GM23338 (cell line): Measurements from ENCODE around the gene POLDIP2. TPM values are rescaled to one million over a fixed set of nuclear protein-coding genes. Genes with fewer than 3 reads are reported as not detected.
A peak's percentile ranks its signal among the peaks of the same experiment; 100 is the strongest.

Experiments
- ATAC-seq: fragments of 200-7000 bp; cut with Tn5 transposase; 3 replicates; pipeline ENCODE4 v1.9.1; 2020
- DNase-seq: peaks from one replicate; pipeline ENCODE4 v3.0.0-alpha.2; 2015; ENCODE audit warnings: low spot score
- H2AFZ ChIP-seq: fragments of 200-600 bp; sonication (generic); 2 replicates; pipeline ENCODE4 v1.8.0; 2016; ENCODE audit warnings: antibody characterized with exemption, mild to moderate bottlenecking, moderate library complexity
- H3F3A ChIP-seq: fragments of 200-600 bp; sonication (generic); replicated peaks from 2 replicates; pipeline ENCODE4 v1.8.0; 2017; ENCODE audit warnings: antibody characterized with exemption, mixed run types, low read depth
- H3K27ac ChIP-seq: fragments of 200-600 bp; sonication (generic); 2 replicates; pipeline ENCODE4 v1.6.1; 2016; ENCODE audit warnings: low read depth
- H3K27me3 ChIP-seq: fragments of 200-600 bp; sonication (generic); 2 replicates; pipeline ENCODE4 v1.8.0; 2016; ENCODE audit warnings: mild to moderate bottlenecking, mixed run types, moderate library complexity; ENCODE audit not compliant: insufficient read depth
- H3K36me3 ChIP-seq: fragments of 200-600 bp; sonication (generic); 2 replicates; pipeline ENCODE4 v1.8.0; 2016; ENCODE audit warnings: mild to moderate bottlenecking; ENCODE audit not compliant: insufficient read depth
- H3K4me1 ChIP-seq: fragments of 200-600 bp; sonication (generic); 2 replicates; pipeline ENCODE4 v1.8.0; 2016; ENCODE audit warnings: mild to moderate bottlenecking, moderate library complexity; ENCODE audit not compliant: insufficient read depth
- H3K4me2 ChIP-seq: fragments of 200-600 bp; sonication (generic); 2 replicates; pipeline ENCODE4 v1.7.1; 2017; ENCODE audit warnings: mixed run types
- H3K4me3 ChIP-seq: fragments of 200-600 bp; sonication (generic); 2 replicates; pipeline ENCODE4 v1.6.1; 2016; ENCODE audit warnings: mixed run types
- H3K79me2 ChIP-seq: fragments of 200-600 bp; sonication (generic); replicated peaks from 2 replicates; pipeline ENCODE4 v1.8.0; 2017; ENCODE audit warnings: mild to moderate bottlenecking; ENCODE audit not compliant: insufficient read depth
- H3K9me2 ChIP-seq: fragments of 200-600 bp; sonication (generic); 2 replicates; pipeline ENCODE4 v1.8.0; 2017; ENCODE audit not compliant: insufficient read depth
- H4K20me1 ChIP-seq: fragments of 200-600 bp; sonication (generic); replicated peaks from 2 replicates; pipeline ENCODE4 v1.8.0; 2017; ENCODE audit warnings: mild to moderate bottlenecking; ENCODE audit not compliant: insufficient read depth
- H3K27ac Mint-ChIP-seq: 2 replicates; pipeline ENCODE4 v1.8.0; 2020; ENCODE audit warnings: inconsistent platforms, mild to moderate bottlenecking, moderate library complexity, mixed read lengths
- H3K27me3 Mint-ChIP-seq: 3 replicates; pipeline ENCODE4 v1.8.0; 2022; ENCODE audit warnings: low read depth, mild to moderate bottlenecking, moderate library complexity, mixed read lengths, inconsistent platforms; ENCODE audit not compliant: insufficient read depth, poor library complexity
- H3K36me3 Mint-ChIP-seq: 3 replicates; pipeline ENCODE4 v1.8.0; 2021; ENCODE audit warnings: low read depth, mild to moderate bottlenecking, inconsistent platforms, moderate library complexity, mixed read lengths
- H3K4me1 Mint-ChIP-seq: 3 replicates; pipeline ENCODE4 v1.8.0; 2020; ENCODE audit warnings: mild to moderate bottlenecking, inconsistent platforms, mixed read lengths
- H3K4me3 Mint-ChIP-seq: 3 replicates; pipeline ENCODE4 v1.8.0; 2021; ENCODE audit warnings: moderate library complexity, mild to moderate bottlenecking, inconsistent platforms, mixed read lengths
- H3K9me3 Mint-ChIP-seq: 3 replicates; pipeline ENCODE4 v1.8.0; 2020; ENCODE audit warnings: moderate library complexity, mild to moderate bottlenecking, inconsistent platforms, mixed read lengths
- CREB1 ChIP-seq: fragments of 250-450 bp; sonication (Bioruptor Pico); IDR thresholded peaks from 2 replicates; pipeline ENCODE4 v1.5.0; 2020; ENCODE audit warnings: low read depth, mild to moderate bottlenecking, moderate library complexity
- NANOG ChIP-seq: IDR thresholded peaks from 2 replicates; pipeline ENCODE4 v1.6.1; 2016; ENCODE audit warnings: antibody characterized with exemption, borderline replicate concordance
- STAT1 ChIP-seq: IDR thresholded peaks from one replicate; pipeline ENCODE4 v1.6.1; 2016; ENCODE audit warnings: antibody characterized with exemption; ENCODE audit not compliant: unreplicated experiment
- polyA plus RNA-seq: library from polyadenylated mRNA; unstranded; fragments of >200 nt; fragmentation: Nextera tagmentation; extraction: Ambion mirVana; gene quantifications from 2 replicates; pipeline ENCODE4 v1.2.1, GENCODE V29; 2016
- total RNA-seq: library from RNA; depleted of rRNA; stranded (reverse); fragments of >200 nt; shearing (Covaris generic); gene quantifications from 2 replicates; pipeline ENCODE4 v1.2.3, GENCODE V29; 2014
- TF ChIP-seq, protein P1 (sequence below), 2 experiments: fragments of 200-600 bp in 1 of 2; sonication (generic) in 1 of 2; conservative IDR thresholded peaks; 2 replicates each; pipeline versions ENCODE4 v1.5.1 to v1.6.1; 2016 to 2017; ENCODE audit warnings: antibody characterized with exemption in 2 of 2, low read depth in 2 of 2, mild to moderate bottlenecking in 2 of 2, moderate library complexity in 1 of 2
- TF ChIP-seq, protein P2 (sequence below): IDR thresholded peaks from one replicate; pipeline ENCODE4 v1.6.1; 2018; ENCODE audit warnings: antibody characterized with exemption; ENCODE audit not compliant: unreplicated experiment

The POLDIP2 gene
- total and polyA plus RNA-seq, 2 experiments from 2014 or later: 45.7 to 77.1 TPM

DNA sequence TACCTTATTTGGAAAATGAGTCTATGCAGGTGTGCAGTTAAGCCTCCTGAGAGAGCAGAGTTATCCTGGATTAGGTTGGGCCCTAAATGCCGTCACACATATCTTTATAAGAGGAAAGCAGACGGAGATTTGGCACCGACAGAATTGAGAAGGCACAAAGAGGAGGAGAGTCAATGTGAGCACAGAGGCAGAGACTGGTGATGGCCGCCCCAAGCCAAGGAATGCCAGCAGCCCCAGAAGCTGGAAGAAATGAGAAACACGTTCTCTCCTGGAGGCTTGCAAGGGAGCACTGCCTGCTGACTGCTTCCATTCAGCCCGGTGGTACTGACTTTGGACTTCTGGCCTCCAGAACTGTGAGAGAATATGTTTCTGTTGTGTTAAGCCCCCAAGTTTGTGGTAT, 45.5 kb upstream of the POLDIP2 start:
- Histone ChIP-seq H2AFZ (no peak overlapping the region), H3K36me3 (no peaks in the 10 kb centered on the region), H3K4me3 (peak overlapping the region; percentile 23), H3K27me3 (peaks cover 16% of the 10 kb centered on the region), H4K20me1 (no peaks in the 10 kb centered on the region), H3K9me2 (no peaks in the 10 kb centered on the region), H3K4me2 (peak overlapping the region; percentile 92), H3F3A (0 out of 2 replicates have a peak, but pooled peaks cover 9% of the 10 kb centered on the region), H3K27ac (no peak overlapping the region), H3K4me1 (peaks cover 56% of the 10 kb centered on the region), H3K79me2 (no peaks in the 10 kb centered on the region)
- no peak for DNase-seq
- TF ChIP-seq STAT1: no peak
- TF ChIP-seq, protein P1, sequence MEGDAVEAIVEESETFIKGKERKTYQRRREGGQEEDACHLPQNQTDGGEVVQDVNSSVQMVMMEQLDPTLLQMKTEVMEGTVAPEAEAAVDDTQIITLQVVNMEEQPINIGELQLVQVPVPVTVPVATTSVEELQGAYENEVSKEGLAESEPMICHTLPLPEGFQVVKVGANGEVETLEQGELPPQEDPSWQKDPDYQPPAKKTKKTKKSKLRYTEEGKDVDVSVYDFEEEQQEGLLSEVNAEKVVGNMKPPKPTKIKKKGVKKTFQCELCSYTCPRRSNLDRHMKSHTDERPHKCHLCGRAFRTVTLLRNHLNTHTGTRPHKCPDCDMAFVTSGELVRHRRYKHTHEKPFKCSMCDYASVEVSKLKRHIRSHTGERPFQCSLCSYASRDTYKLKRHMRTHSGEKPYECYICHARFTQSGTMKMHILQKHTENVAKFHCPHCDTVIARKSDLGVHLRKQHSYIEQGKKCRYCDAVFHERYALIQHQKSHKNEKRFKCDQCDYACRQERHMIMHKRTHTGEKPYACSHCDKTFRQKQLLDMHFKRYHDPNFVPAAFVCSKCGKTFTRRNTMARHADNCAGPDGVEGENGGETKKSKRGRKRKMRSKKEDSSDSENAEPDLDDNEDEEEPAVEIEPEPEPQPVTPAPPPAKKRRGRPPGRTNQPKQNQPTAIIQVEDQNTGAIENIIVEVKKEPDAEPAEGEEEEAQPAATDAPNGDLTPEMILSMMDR (conservative IDR thresholded peaks at IDR 0.05; ENCODE audit: low read depth in 2 of 2): no peak
- no peak overlapping the region for H3K27ac Mint-ChIP-seq
- peaks cover 16% of the 10 kb centered on the region for H3K36me3 Mint-ChIP-seq
- H3K4me1 Mint-ChIP-seq: peaks cover 56% of the 10 kb centered on the region
- H3K27me3 Mint-ChIP-seq: peaks cover 26% of the 10 kb centered on the region
- no peaks in the 10 kb centered on the region for H3K9me3 Mint-ChIP-seq
- ATAC-seq: no peak
- H3K4me3 Mint-ChIP-seq: no peak overlapping the region; the same call in 2 of the 3 replicates

DNA sequence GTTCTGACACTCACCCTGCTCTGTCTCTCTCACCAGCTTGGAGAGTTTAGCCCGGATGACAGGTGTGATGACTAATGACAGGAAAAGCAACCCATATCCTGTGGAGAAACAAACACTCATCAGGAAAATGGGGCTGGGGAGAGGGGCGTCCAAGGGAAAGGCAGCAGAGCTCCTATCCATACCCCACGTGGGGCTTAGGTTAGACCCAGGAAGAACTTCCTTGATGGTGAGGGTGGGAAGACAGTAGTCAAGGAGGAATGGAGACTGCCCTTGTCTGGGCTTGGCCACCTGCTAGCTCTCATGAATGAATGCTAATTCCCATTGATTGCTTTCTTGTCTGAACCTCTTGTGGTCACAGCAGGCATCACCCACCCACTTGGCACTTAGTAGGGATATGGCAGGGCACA, 44.9 kb upstream of the POLDIP2 start:
- H3K4me3 Mint-ChIP-seq: no peak overlapping the region; the same call in 2 of the 3 replicates
- TF ChIP-seq NANOG: peak; percentile 93
- no peak for TF ChIP-seq CREB1 (CRISPR knock-in tag)

DNA sequence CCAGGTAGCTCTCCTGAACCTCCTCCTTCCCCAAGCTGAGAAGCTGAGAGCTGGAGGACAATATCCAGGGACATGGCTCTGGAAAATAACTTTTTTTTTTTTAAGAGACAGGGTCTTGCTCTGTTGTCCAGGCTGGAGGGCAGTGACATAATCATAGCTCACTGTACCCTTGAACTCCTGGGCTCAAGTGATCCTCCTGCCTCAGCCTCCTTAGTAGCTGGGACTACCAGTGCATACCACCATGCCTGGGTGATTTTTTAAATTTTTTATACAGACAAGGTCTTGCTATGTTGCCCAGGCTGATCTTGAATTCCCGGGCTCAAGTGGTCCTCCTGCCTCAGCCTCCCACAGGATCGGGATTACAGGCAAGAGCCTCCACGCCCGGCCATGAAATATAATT, 42.5 kb upstream of the POLDIP2 start:
- Histone ChIP-seq H3K4me3 (no peak overlapping the region), H3K27ac (no peak overlapping the region), H4K20me1 (no peaks in the 10 kb centered on the region), H2AFZ (no peak overlapping the region), H3K79me2 (no peaks in the 10 kb centered on the region), H3K9me2 (no peaks in the 10 kb centered on the region), H3K4me1 (peaks cover 33% of the 10 kb centered on the region), H3K36me3 (no peaks in the 10 kb centered on the region), H3K27me3 (peaks cover 14% of the 10 kb centered on the region), H3K4me2 (no peak overlapping the region), H3F3A (no peaks in the 10 kb centered on the region)
- TF ChIP-seq, protein P2, sequence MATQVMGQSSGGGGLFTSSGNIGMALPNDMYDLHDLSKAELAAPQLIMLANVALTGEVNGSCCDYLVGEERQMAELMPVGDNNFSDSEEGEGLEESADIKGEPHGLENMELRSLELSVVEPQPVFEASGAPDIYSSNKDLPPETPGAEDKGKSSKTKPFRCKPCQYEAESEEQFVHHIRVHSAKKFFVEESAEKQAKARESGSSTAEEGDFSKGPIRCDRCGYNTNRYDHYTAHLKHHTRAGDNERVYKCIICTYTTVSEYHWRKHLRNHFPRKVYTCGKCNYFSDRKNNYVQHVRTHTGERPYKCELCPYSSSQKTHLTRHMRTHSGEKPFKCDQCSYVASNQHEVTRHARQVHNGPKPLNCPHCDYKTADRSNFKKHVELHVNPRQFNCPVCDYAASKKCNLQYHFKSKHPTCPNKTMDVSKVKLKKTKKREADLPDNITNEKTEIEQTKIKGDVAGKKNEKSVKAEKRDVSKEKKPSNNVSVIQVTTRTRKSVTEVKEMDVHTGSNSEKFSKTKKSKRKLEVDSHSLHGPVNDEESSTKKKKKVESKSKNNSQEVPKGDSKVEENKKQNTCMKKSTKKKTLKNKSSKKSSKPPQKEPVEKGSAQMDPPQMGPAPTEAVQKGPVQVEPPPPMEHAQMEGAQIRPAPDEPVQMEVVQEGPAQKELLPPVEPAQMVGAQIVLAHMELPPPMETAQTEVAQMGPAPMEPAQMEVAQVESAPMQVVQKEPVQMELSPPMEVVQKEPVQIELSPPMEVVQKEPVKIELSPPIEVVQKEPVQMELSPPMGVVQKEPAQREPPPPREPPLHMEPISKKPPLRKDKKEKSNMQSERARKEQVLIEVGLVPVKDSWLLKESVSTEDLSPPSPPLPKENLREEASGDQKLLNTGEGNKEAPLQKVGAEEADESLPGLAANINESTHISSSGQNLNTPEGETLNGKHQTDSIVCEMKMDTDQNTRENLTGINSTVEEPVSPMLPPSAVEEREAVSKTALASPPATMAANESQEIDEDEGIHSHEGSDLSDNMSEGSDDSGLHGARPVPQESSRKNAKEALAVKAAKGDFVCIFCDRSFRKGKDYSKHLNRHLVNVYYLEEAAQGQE: no peak
- Mint-ChIP-seq H3K4me3 (no peak overlapping the region), H3K27ac (no peak overlapping the region), H3K27me3 (peaks cover 20% of the 10 kb centered on the region), H3K9me3 (no peaks in the 10 kb centered on the region), H3K36me3 (peaks cover 16% of the 10 kb centered on the region), H3K4me1 (peaks cover 43% of the 10 kb centered on the region)
- DNase-seq: no peak
- no peak for ATAC-seq

More for the DNA sequence above, 44.9 kb upstream of the POLDIP2 start:
- Histone ChIP-seq H4K20me1 (no peaks in the 10 kb centered on the region), H3K4me2 (peak overlapping the region; percentile 92), H3K27me3 (peaks cover 16% of the 10 kb centered on the region), H3K79me2 (no peaks in the 10 kb centered on the region), H3F3A (0 out of 2 replicates have a peak, but pooled peaks cover 7% of the 10 kb centered on the region), H3K27ac (no peak overlapping the region), H2AFZ (no peak overlapping the region), H3K36me3 (no peaks in the 10 kb centered on the region), H3K9me2 (no peaks in the 10 kb centered on the region), H3K4me3 (peak overlapping the region; percentile 23; the same call in 1 of the 2 replicates), H3K4me1 (peaks cover 50% of the 10 kb centered on the region)
- ATAC-seq (peak; percentile 47), DNase-seq (peak; percentile 66)
- H3K4me1 Mint-ChIP-seq: peaks cover 52% of the 10 kb centered on the region
- peaks cover 16% of the 10 kb centered on the region for H3K36me3 Mint-ChIP-seq
- peaks cover 29% of the 10 kb centered on the region for H3K27me3 Mint-ChIP-seq
- no peaks in the 10 kb centered on the region for H3K9me3 Mint-ChIP-seq
- no peak overlapping the region for H3K27ac Mint-ChIP-seq
